HUES64 (cell line): ENCODE data around the gene IQCM.

Experiments
- H3K27ac ChIP-seq: 2 replicates; pipeline ENCODE4 v1.7.0; 2013; ENCODE audit warnings: low read depth, low read length, inconsistent platforms
- H3K27me3 ChIP-seq: 2 replicates; pipeline ENCODE4 v1.6.1; 2013; ENCODE audit warnings: mild to moderate bottlenecking, low read length; ENCODE audit not compliant: insufficient read depth
- H3K36me3 ChIP-seq: 2 replicates; pipeline ENCODE4 v1.6.1; 2013; ENCODE audit warnings: mild to moderate bottlenecking, low read length; ENCODE audit not compliant: insufficient read depth
- H3K4me1 ChIP-seq: 2 replicates; pipeline ENCODE4 v1.6.1; 2013; ENCODE audit warnings: mild to moderate bottlenecking, low read length, moderate library complexity; ENCODE audit not compliant: insufficient read depth
- H3K4me3 ChIP-seq: 2 replicates; pipeline ENCODE4 v1.5.1; 2013; ENCODE audit warnings: mild to moderate bottlenecking, low read length, moderate library complexity
- H3K9ac ChIP-seq: 2 replicates; pipeline ENCODE4 v1.6.1; 2013; ENCODE audit warnings: mild to moderate bottlenecking, low read depth, low read length
- H3K9me3 ChIP-seq: 2 replicates; pipeline ENCODE4 v1.6.1; 2013; ENCODE audit warnings: low read depth, low read length; ENCODE audit not compliant: insufficient read depth
- WGBS: fragments of 150-250, 120-280 bp; methylation state at CpG from one replicate; pipeline ENCODE4 v1.1.7; 2013; ENCODE audit warnings: missing lambda C conversion rate; 5-methylcytosine and 5-hydroxymethylcytosine counted together

Gene IQCM

DNA sequence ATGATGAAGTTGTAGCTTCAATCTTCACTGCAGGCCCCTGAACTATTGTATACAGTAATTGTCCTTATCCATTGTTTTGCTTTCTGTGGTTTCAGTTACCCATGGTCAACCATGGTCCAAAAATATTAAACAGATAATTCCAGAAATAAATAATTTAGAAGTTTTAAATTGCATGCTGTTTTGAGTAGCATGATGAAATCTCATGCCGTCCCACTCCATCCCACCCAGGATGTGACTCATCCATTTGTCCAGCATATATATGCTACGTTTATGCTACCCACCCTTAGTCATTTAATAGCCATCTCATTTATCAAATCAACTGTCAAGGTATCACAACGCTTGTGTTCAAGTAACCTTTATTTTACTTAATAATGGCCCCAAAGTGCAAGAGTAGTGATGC lies 34.5 kb downstream of the IQCM start:
- H3K4me3 ChIP-seq: no peak overlapping the region
- 91% methylated on average over 3 of the region's 3 CpGs for WGBS
- H3K4me1 ChIP-seq: peaks cover 11% of the 10 kb centered on the region
- no peak overlapping the region for H3K27ac ChIP-seq
- no peak overlapping the region for H3K9ac ChIP-seq
- H3K36me3 ChIP-seq: no peaks in the 10 kb centered on the region
- no peaks in the 10 kb centered on the region for H3K9me3 ChIP-seq
- no peaks in the 10 kb centered on the region for H3K27me3 ChIP-seq

DNA sequence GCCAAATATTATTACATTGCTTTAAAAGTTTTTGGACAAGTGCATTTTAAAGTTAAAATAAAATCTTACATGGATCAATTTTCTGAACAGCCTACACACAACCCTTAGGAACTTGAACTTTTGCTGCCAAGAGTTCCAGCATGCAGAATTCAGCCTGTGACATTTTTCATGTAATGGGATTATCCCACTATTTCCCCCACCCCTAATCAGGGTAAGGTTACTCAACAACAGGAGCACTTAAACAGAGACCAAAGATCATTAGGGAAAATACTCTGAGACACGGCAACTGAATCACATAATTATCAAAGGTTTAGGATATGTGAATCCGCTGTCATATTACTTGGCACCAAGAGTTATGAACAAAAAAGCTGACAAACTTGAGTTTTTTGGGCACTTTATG lies 47.2 kb downstream of the IQCM start:
- Histone ChIP-seq H3K27me3 (no peaks in the 10 kb centered on the region), H3K9me3 (no peaks in the 10 kb centered on the region), H3K4me3 (no peak overlapping the region), H3K9ac (no peak overlapping the region), H3K4me1 (no peaks in the 10 kb centered on the region), H3K27ac (no peak overlapping the region), H3K36me3 (no peaks in the 10 kb centered on the region)
- WGBS: 92% methylated on average over 2 of the region's 2 CpGs

GRCh38 chr4:149766135-149766534 lies 49.5 kb downstream of the IQCM start:
- H3K27ac ChIP-seq: no peak overlapping the region
- H3K4me3 ChIP-seq: no peak overlapping the region
- H3K36me3 ChIP-seq: no peaks in the 10 kb centered on the region
- no peak overlapping the region for H3K9ac ChIP-seq
- H3K4me1 ChIP-seq: no peaks in the 10 kb centered on the region
- H3K27me3 ChIP-seq: no peaks in the 10 kb centered on the region
- WGBS: 97% methylated on average over 1 of the region's 1 CpG
- H3K9me3 ChIP-seq: no peaks in the 10 kb centered on the region

DNA sequence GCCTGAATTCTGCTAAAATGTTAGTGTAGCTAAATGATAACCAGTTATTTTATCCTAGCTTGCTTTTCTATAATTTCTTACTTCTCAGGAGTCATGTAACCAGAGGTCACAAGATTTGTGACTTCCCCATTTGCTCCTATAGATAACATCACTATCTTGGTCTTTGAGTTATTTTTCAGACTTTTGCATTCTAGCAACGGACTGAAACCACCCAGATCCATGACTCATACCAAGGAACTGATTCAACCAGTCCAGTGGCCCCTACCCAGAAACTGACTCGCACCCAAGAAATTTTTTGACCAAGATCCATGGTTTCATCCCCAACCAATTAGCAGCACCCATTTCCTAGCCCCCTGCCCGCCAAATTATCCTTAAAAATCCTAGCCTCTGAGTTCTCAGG lies 50.0 kb downstream of the IQCM start:
- WGBS: 86% methylated on average over 3 of the region's 3 CpGs
- Histone ChIP-seq H3K4me3 (no peak overlapping the region), H3K9ac (no peak overlapping the region)

DNA sequence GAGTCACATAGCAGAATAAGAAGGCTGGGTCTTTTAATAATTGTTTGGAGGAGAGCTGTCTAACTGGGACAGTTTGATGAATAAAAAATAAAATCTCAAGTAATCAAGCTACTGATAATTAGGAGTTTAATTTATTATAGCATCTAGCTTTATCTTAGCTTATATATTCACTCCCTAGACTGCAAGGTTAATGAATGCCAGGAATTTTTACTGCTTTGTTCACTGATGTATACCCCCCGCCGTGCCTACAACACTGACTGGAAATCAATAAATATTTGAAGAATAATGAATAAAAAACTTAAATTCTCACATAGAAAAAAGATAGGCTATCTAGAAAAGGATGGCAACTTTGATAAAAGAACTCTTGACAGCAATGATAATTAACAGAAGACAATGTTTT lies 59.7 kb downstream of the IQCM start:
- H3K4me1 ChIP-seq: 0 out of 2 replicates have a peak, but pooled peaks cover 3% of the 10 kb centered on the region
- H3K9ac ChIP-seq: no peak overlapping the region
- H3K27me3 ChIP-seq: no peaks in the 10 kb centered on the region
- H3K36me3 ChIP-seq: no peaks in the 10 kb centered on the region
- H3K9me3 ChIP-seq: no peaks in the 10 kb centered on the region
- WGBS: no CpG with 5 or more reads among the region's 2 CpGs
- no peak overlapping the region for H3K4me3 ChIP-seq
- H3K27ac ChIP-seq: no peak overlapping the region

More for the DNA sequence above, 50.0 kb downstream of the IQCM start:
- Histone ChIP-seq H3K27me3 (no peaks in the 10 kb centered on the region), H3K36me3 (no peaks in the 10 kb centered on the region), H3K4me1 (no peaks in the 10 kb centered on the region), H3K9me3 (no peaks in the 10 kb centered on the region), H3K27ac (no peak overlapping the region)

GRCh38 chr4:149754526-149754925 lies 61.1 kb downstream of the IQCM start:
- no peaks in the 10 kb centered on the region for H3K36me3 ChIP-seq
- 89% methylated on average over 3 of the region's 3 CpGs for WGBS
- no peaks in the 10 kb centered on the region for H3K9me3 ChIP-seq
- H3K27me3 ChIP-seq: no peaks in the 10 kb centered on the region
- H3K4me3 ChIP-seq: no peak overlapping the region
- H3K27ac ChIP-seq: no peak overlapping the region
- H3K9ac ChIP-seq: no peak overlapping the region
- H3K4me1 ChIP-seq: 0 out of 2 replicates have a peak, but pooled peaks cover 3% of the 10 kb centered on the region

- Histone ChIP-seq H3K9me3 (no peaks in the 10 kb centered on the region), H3K27me3 (no peaks in the 10 kb centered on the region), H3K27ac (no peak overlapping the region), H3K4me1 (0 out of 2 replicates have a peak, but pooled peaks cover 3% of the 10 kb centered on the region), H3K4me3 (no peak overlapping the region), H3K36me3 (no peaks in the 10 kb centered on the region), H3K9ac (no peak overlapping the region)
- 94% methylated on average over 2 of the region's 2 CpGs for WGBS
Measured at GRCh38 chr4:149752729-149753128, 62.9 kb downstream of the IQCM start.

DNA sequence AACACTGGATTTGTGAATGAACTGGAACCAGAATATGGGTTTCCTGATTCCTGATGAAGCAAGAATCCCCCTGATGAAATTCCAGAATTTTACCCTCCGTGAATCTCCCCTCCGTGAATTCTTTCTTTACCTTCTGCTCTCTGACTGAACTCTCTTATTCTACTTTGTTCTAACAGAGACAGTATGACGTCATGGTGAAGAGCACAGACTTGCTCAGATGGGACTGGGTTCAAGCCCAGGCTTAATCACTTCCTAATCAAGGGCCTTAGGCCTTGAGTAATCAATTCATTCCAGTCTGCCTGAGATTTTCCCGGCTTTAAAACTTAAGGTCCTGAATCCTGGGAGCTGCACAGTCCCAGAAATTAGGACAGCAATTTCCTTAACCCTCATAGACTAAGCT lies 64.5 kb downstream of the IQCM start:
- Histone ChIP-seq H3K36me3 (no peaks in the 10 kb centered on the region), H3K9ac (no peak overlapping the region), H3K4me3 (no peak overlapping the region), H3K4me1 (0 out of 2 replicates have a peak, but pooled peaks cover 3% of the 10 kb centered on the region), H3K9me3 (no peaks in the 10 kb centered on the region), H3K27ac (no peak overlapping the region), H3K27me3 (no peaks in the 10 kb centered on the region)
- 93% methylated on average over 4 of the region's 4 CpGs for WGBS

GRCh38 chr4:149749784-149750183 lies 65.9 kb downstream of the IQCM start:
- no peak overlapping the region for H3K4me3 ChIP-seq
- no peaks in the 10 kb centered on the region for H3K36me3 ChIP-seq
- no peak overlapping the region for H3K27ac ChIP-seq
- 86% methylated on average over 1 of the region's 1 CpG for WGBS
- H3K9ac ChIP-seq: no peak overlapping the region
- no peaks in the 10 kb centered on the region for H3K9me3 ChIP-seq
- H3K27me3 ChIP-seq: no peaks in the 10 kb centered on the region
- 0 out of 2 replicates have a peak, but pooled peaks cover 3% of the 10 kb centered on the region for H3K4me1 ChIP-seq

GRCh38 chr4:149747646-149748045 lies 68.0 kb downstream of the IQCM start:
- no peak overlapping the region for H3K27ac ChIP-seq
- H3K4me3 ChIP-seq: no peak overlapping the region
- H3K36me3 ChIP-seq: no peaks in the 10 kb centered on the region
- H3K27me3 ChIP-seq: no peaks in the 10 kb centered on the region
- no peaks in the 10 kb centered on the region for H3K9me3 ChIP-seq
- no peak overlapping the region for H3K9ac ChIP-seq
- 100% methylated on average over 2 of the region's 2 CpGs for WGBS
- H3K4me1 ChIP-seq: no peaks in the 10 kb centered on the region

GRCh38 chr4:149746276-149746675 lies 69.4 kb downstream of the IQCM start:
- Histone ChIP-seq H3K9ac (no peak overlapping the region), H3K4me3 (no peak overlapping the region), H3K9me3 (no peaks in the 10 kb centered on the region), H3K4me1 (no peaks in the 10 kb centered on the region), H3K27me3 (no peaks in the 10 kb centered on the region), H3K36me3 (no peaks in the 10 kb centered on the region), H3K27ac (no peak overlapping the region)
- no CpG with 5 or more reads among the region's 1 CpG for WGBS

DNA sequence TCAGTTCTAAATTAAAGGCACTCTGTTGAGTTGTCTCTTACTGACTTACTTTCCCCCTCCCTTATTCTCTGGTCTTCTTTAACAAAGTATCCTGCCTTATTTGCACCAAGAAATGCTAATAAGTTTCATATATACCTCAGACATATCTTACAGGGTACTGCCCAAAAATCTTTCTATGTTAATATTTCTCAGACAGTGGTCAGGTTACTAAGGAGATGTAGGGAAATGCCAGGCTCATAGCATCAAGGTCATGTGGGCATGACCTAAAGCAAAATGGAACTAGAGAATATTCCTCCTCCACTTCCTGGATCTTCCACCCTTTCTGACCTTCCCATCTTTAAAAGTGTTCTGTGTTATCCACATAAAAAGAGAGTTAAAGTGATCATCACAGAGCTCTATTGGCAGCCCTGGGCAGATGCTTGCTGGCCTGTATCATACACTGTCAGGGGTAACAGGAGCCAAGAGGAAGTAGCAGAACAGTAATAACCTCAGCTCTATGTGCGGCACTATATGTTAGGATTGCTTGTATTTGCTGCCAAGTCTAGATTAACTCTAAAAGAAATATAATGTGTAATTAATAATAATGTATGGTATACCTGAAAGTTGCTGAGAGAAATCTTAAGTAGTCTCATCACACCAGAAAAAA lies 74.3 kb downstream of the IQCM start:
- Histone ChIP-seq H3K27me3 (no peaks in the 10 kb centered on the region), H3K36me3 (no peaks in the 10 kb centered on the region), H3K9me3 (no peaks in the 10 kb centered on the region), H3K4me1 (peaks cover 4% of the 10 kb centered on the region; the same call in 1 of the 2 replicates), H3K27ac (no peak overlapping the region), H3K4me3 (no peak overlapping the region), H3K9ac (no peak overlapping the region)
- no CpG with 5 or more reads among the region's 1 CpG for WGBS
